GM19372 (cell line): Measurements from ENCODE around the gene EEF1AKMT2.
"Not testable (repeated sequence)": the region's sequence is repeated elsewhere in the genome, so short reads cannot be mapped to it uniquely, and the experiment has no call there.

Source experiments
- ATAC-seq: cut with Tn5 transposase; IDR thresholded peaks from one replicate; pipeline ENCODE4 v1.9.1; 2021; ENCODE audit warnings: mild to moderate bottlenecking, low read depth, moderate library complexity; ENCODE audit not compliant: unreplicated experiment

The EEF1AKMT2 gene

GRCh38 chr10:124756156-124756903 is 35.4 kb downstream of the EEF1AKMT2 start:
- no peak for ATAC-seq

GRCh38 chr10:124755581-124755980 is 36.1 kb downstream of the EEF1AKMT2 start:
- no peak for ATAC-seq

GRCh38 chr10:124754227-124754626 is 37.5 kb downstream of the EEF1AKMT2 start:
- ATAC-seq, result no peak

GRCh38 chr10:124748953-124749645 is 42.6 kb downstream of the EEF1AKMT2 start:
- no peak for ATAC-seq

- ATAC-seq, result no peak
Measured at GRCh38 chr10:124748166-124748565, 43.5 kb downstream of the EEF1AKMT2 start.

- ATAC-seq, result no peak
Measured at GRCh38 chr10:124747745-124748144, 43.9 kb downstream of the EEF1AKMT2 start.

- ATAC-seq, result no peak
Measured at GRCh38 chr10:124746992-124747391, 44.7 kb downstream of the EEF1AKMT2 start.

GRCh38 chr10:124746447-124746846 is 45.2 kb downstream of the EEF1AKMT2 start:
- ATAC-seq, result not testable (repeated sequence)

GRCh38 chr10:124745673-124746072 is 46.0 kb downstream of the EEF1AKMT2 start:
- no peak for ATAC-seq

GRCh38 chr10:124745252-124745651 is 46.4 kb downstream of the EEF1AKMT2 start:
- no peak for ATAC-seq

GRCh38 chr10:124744102-124745050 is 47.3 kb downstream of the EEF1AKMT2 start, which contains the start of gene FAM53B:
FAM53B (minus strand) TSS chr10:124744378; CDS start chr10:124706713, 37,665 bp downstream.
- ATAC-seq, result peak; percentile 69

GRCh38 chr10:124743191-124744101 is 48.2 kb downstream of the EEF1AKMT2 start:
- ATAC-seq, result peak; percentile 14

- ATAC-seq, result no peak
Measured at GRCh38 chr10:124742413-124743190, 49.1 kb downstream of the EEF1AKMT2 start.

GRCh38 chr10:124741922-124742412 is 49.7 kb downstream of the EEF1AKMT2 start:
- ATAC-seq, result no peak

GRCh38 chr10:124741281-124741921 is 50.3 kb downstream of the EEF1AKMT2 start:
- peak; percentile 40 for ATAC-seq

GRCh38 chr10:124740369-124741280 is 51.1 kb downstream of the EEF1AKMT2 start:
- peak; percentile 5 for ATAC-seq

- ATAC-seq, result no peak
Measured at GRCh38 chr10:124739986-124740368, 51.7 kb downstream of the EEF1AKMT2 start.
